ENCODE measurements around the gene CSTB. TPM values are rescaled to one million over a fixed set of nuclear protein-coding genes. Genes with fewer than 3 reads are reported as not detected.

Gene CSTB
- total RNA-seq, 4 donors from 2014 or later = 17.5 to 39.9 (median 27.9) TPM

GRCh38 chr21:43809853-43810504 lies 33.9 kb upstream of the CSTB start:
- Histone ChIP-seq H3K4me3 (no peak overlapping the region), H3K27me3 (no peaks in the 10 kb centered on the region), H3K9me3 (no peaks in the 10 kb centered on the region), H3K36me3 (peaks cover 3% of the 10 kb centered on the region), H3K27ac (no peak overlapping the region), H3K4me1 (peaks cover 57% of the 10 kb centered on the region)
- 50% methylated on average over 23 of the region's 26 CpGs for WGBS
- TF ChIP-seq POLR2AphosphoS5 (IDR thresholded peaks at IDR 0.05) = no peak
- DNase-seq (ENCODE audit: low spot score in 2 of 2) = no peak

- no peak for DNase-seq (ENCODE audit: low spot score in 2 of 2)
- TF ChIP-seq CTCF (IDR thresholded peaks at IDR 0.05) = no peak
- no peak for TF ChIP-seq EP300 (IDR thresholded peaks at IDR 0.05)
- no peak for TF ChIP-seq POLR2AphosphoS5 (IDR thresholded peaks at IDR 0.05)
- no peak for TF ChIP-seq POLR2A (IDR thresholded peaks at IDR 0.05)
- peaks cover 53% of the 10 kb centered on the region for H3K4me1 ChIP-seq
- no peaks in the 10 kb centered on the region for H3K27me3 ChIP-seq
- peaks cover 9% of the 10 kb centered on the region for H3K36me3 ChIP-seq
- 68% methylated on average over 11 of the region's 16 CpGs for WGBS
- no peak overlapping the region for H3K27ac ChIP-seq
- H3K9me3 ChIP-seq = no peaks in the 10 kb centered on the region
- no peak overlapping the region for H3K4me3 ChIP-seq
Observed at GRCh38 chr21:43809346-43809799, 33.3 kb upstream of the CSTB start.

GRCh38 chr21:43808832-43809251 lies 32.7 kb upstream of the CSTB start:
- DNase-seq (ENCODE audit: low spot score in 2 of 2) = no peak
- WGBS = 57% methylated on average over 18 of the region's 22 CpGs
- Histone ChIP-seq H3K36me3 (peaks cover 15% of the 10 kb centered on the region), H3K27me3 (no peaks in the 10 kb centered on the region), H3K27ac (no peak overlapping the region), H3K4me1 (peaks cover 49% of the 10 kb centered on the region), H3K4me3 (no peak overlapping the region), H3K9me3 (no peaks in the 10 kb centered on the region)
- no peak for TF ChIP-seq POLR2A (IDR thresholded peaks at IDR 0.05)
- TF ChIP-seq CTCF (IDR thresholded peaks at IDR 0.05) = no peak
- TF ChIP-seq POLR2AphosphoS5 (IDR thresholded peaks at IDR 0.05) = no peak
- TF ChIP-seq EP300 (IDR thresholded peaks at IDR 0.05) = no peak

GRCh38 chr21:43808367-43808766 lies 32.3 kb upstream of the CSTB start:
- no peaks in the 10 kb centered on the region for H3K27me3 ChIP-seq
- H3K4me1 ChIP-seq = peaks cover 45% of the 10 kb centered on the region
- H3K4me3 ChIP-seq = no peak overlapping the region
- no peak overlapping the region for H3K27ac ChIP-seq
- no peaks in the 10 kb centered on the region for H3K9me3 ChIP-seq
- WGBS = 86% methylated on average over 16 of the region's 18 CpGs
- peaks cover 19% of the 10 kb centered on the region for H3K36me3 ChIP-seq
- TF ChIP-seq POLR2AphosphoS5 (IDR thresholded peaks at IDR 0.05) (no peak), CTCF (IDR thresholded peaks at IDR 0.05) (no peak), POLR2A (IDR thresholded peaks at IDR 0.05) (no peak), EP300 (IDR thresholded peaks at IDR 0.05) (no peak)
- no peak for DNase-seq (ENCODE audit: low spot score in 2 of 2)

- WGBS = 87% methylated on average over 20 of the region's 21 CpGs
- no peaks in the 10 kb centered on the region for H3K27me3 ChIP-seq
- H3K27ac ChIP-seq = no peak overlapping the region
- no peak for DNase-seq (ENCODE audit: low spot score in 2 of 2)
- peaks cover 23% of the 10 kb centered on the region for H3K4me1 ChIP-seq
- peaks cover 41% of the 10 kb centered on the region for H3K36me3 ChIP-seq
- no peaks in the 10 kb centered on the region for H3K9me3 ChIP-seq
- no peak overlapping the region for H3K4me3 ChIP-seq
- TF ChIP-seq EP300 (IDR thresholded peaks at IDR 0.05) = no peak
Observed at GRCh38 chr21:43806017-43806710, 30.1 kb upstream of the CSTB start.

- TF ChIP-seq CTCF (IDR thresholded peaks at IDR 0.05) (no peak), POLR2AphosphoS5 (IDR thresholded peaks at IDR 0.05) (no peak), POLR2A (IDR thresholded peaks at IDR 0.05) (no peak), EP300 (IDR thresholded peaks at IDR 0.05) (no peak)
- Histone ChIP-seq H3K27me3 (no peaks in the 10 kb centered on the region), H3K36me3 (peaks cover 50% of the 10 kb centered on the region), H3K9me3 (no peaks in the 10 kb centered on the region), H3K4me1 (peaks cover 15% of the 10 kb centered on the region), H3K27ac (no peak overlapping the region), H3K4me3 (no peak overlapping the region)
- 85% methylated on average over 14 of the region's 14 CpGs for WGBS
- no peak for DNase-seq (ENCODE audit: low spot score in 2 of 2)
Observed at GRCh38 chr21:43805275-43805800, 29.2 kb upstream of the CSTB start.
